ENCODE data around the gene KIAA1217.

DNA sequence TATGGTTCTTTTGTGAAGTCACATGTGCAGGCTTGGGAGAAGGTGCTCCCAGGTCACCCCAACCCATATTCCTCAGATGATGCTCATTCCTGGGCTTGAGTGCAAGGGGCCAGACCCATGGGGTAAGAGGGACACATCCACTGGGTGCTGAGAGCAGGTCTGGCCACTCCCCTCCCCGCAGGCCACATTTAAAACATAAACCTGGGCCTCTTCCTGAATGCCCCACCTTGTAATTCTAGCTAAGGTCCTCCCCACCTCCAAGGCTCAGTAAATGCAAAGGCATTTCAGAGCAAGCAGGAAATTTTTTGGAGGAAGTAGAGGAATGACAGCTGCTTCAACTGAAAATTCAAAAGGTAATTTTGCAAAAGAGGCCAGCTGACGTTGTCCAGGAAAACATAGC, 342.2 kb downstream of the KIAA1217 start:
- TF ChIP-seq, protein P1, sequence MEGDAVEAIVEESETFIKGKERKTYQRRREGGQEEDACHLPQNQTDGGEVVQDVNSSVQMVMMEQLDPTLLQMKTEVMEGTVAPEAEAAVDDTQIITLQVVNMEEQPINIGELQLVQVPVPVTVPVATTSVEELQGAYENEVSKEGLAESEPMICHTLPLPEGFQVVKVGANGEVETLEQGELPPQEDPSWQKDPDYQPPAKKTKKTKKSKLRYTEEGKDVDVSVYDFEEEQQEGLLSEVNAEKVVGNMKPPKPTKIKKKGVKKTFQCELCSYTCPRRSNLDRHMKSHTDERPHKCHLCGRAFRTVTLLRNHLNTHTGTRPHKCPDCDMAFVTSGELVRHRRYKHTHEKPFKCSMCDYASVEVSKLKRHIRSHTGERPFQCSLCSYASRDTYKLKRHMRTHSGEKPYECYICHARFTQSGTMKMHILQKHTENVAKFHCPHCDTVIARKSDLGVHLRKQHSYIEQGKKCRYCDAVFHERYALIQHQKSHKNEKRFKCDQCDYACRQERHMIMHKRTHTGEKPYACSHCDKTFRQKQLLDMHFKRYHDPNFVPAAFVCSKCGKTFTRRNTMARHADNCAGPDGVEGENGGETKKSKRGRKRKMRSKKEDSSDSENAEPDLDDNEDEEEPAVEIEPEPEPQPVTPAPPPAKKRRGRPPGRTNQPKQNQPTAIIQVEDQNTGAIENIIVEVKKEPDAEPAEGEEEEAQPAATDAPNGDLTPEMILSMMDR (IDR thresholded peaks at IDR 0.05; ENCODE audit: low read depth, low read length, poor library complexity, severe bottlenecking): no peak
- no peak for TF ChIP-seq EZH2phosphoT487 (IDR thresholded peaks at IDR 0.05; ENCODE audit: borderline replicate concordance, low read length)
